Activated T-cell treated with anti-CD3 and anti-CD28 coated beads, Interleukin-2, amount 50 U/mL, for 4 hours (primary cell): Measurements from ENCODE around the gene GNA12. TPM values are rescaled to one million over a fixed set of nuclear protein-coding genes. Genes with fewer than 3 reads are reported as not detected.
"Not testable (repeated sequence)": the region's sequence is repeated elsewhere in the genome, so short reads cannot be mapped to it uniquely, and the experiment has no call there.

ENCODE experiments used
- ATAC-seq, 2 donors: fragments of 200-7000 bp; cut with Tn5 transposase; one replicate each; pipeline ENCODE4 v1.10.0; 2021
- DNase-seq: peaks from one replicate; pipeline ENCODE4 v3.0.0-alpha.2; 2020
- H3K27me3 Mint-ChIP-seq: one replicate; pipeline ENCODE4 v1.8.0; 2021; ENCODE audit warnings: low read depth, mixed read lengths
- H3K36me3 Mint-ChIP-seq: one replicate; pipeline ENCODE4 v1.8.0; 2022; ENCODE audit warnings: mixed read lengths; ENCODE audit not compliant: insufficient read depth
- H3K4me1 Mint-ChIP-seq: one replicate; pipeline ENCODE4 v1.8.0; 2021; ENCODE audit warnings: low read depth, mixed read lengths
- H3K4me3 Mint-ChIP-seq: one replicate; pipeline ENCODE4 v1.8.0; 2021; ENCODE audit warnings: mild to moderate bottlenecking, moderate library complexity, mixed read lengths
- H3K9me3 Mint-ChIP-seq: one replicate; pipeline ENCODE4 v1.8.0; 2021; ENCODE audit warnings: mixed read lengths
- total RNA-seq, 3 donors: library from RNA; stranded (reverse); gene quantifications; one replicate each; pipeline ENCODE4 v1.2.1, GENCODE V29; 2021

GNA12 gene
- total RNA-seq, 3 donors from 2014 or later, result 23.7 to 25.7 (median 25.0) TPM

GRCh38 chr7:2858621-2859020, 14.5 kb upstream of the GNA12 start:
- Mint-ChIP-seq H3K4me1 (peaks cover 14% of the 10 kb centered on the region), H3K9me3 (no peaks in the 10 kb centered on the region), H3K27me3 (no peaks in the 10 kb centered on the region), H3K36me3 (peaks cover 4% of the 10 kb centered on the region), H3K4me3 (no peak overlapping the region)
- no peak for ATAC-seq
- no peak for DNase-seq

GRCh38 chr7:2856388-2857169, 12.5 kb upstream of the GNA12 start:
- Mint-ChIP-seq H3K27me3 (no peaks in the 10 kb centered on the region), H3K9me3 (no peaks in the 10 kb centered on the region), H3K4me1 (peaks cover under 1% of the 10 kb centered on the region), H3K4me3 (no peak overlapping the region), H3K36me3 (peaks cover 4% of the 10 kb centered on the region)
- ATAC-seq, result no peak
- DNase-seq, result no peak

GRCh38 chr7:2855386-2855785, 11.3 kb upstream of the GNA12 start:
- no peak for DNase-seq
- H3K4me3 Mint-ChIP-seq, result no peak overlapping the region
- H3K27me3 Mint-ChIP-seq, result no peaks in the 10 kb centered on the region
- ATAC-seq, result no peak
- no peaks in the 10 kb centered on the region for H3K9me3 Mint-ChIP-seq
- H3K36me3 Mint-ChIP-seq, result peaks cover 2% of the 10 kb centered on the region
- peaks cover 6% of the 10 kb centered on the region for H3K4me1 Mint-ChIP-seq

GRCh38 chr7:2853552-2853951, 9.4 kb upstream of the GNA12 start:
- not testable (repeated sequence) for ATAC-seq

GRCh38 chr7:2853147-2853546, 9.0 kb upstream of the GNA12 start:
- Mint-ChIP-seq H3K4me1 (peaks cover 6% of the 10 kb centered on the region), H3K36me3 (peaks cover 2% of the 10 kb centered on the region), H3K4me3 (no peak overlapping the region), H3K9me3 (no peaks in the 10 kb centered on the region), H3K27me3 (no peaks in the 10 kb centered on the region)
- no peak for DNase-seq
- ATAC-seq, result no peak

More at GRCh38 chr7:2853552-2853951, 9.4 kb upstream of the GNA12 start:
- H3K4me1 Mint-ChIP-seq, H3K4me3 Mint-ChIP-seq, H3K27me3 Mint-ChIP-seq, H3K36me3 Mint-ChIP-seq, H3K9me3 Mint-ChIP-seq, DNase-seq: not testable (repeated sequence)

- DNase-seq, result no peak
- H3K27me3 Mint-ChIP-seq, result no peaks in the 10 kb centered on the region
- no peaks in the 10 kb centered on the region for H3K9me3 Mint-ChIP-seq
- H3K4me3 Mint-ChIP-seq, result no peak overlapping the region
- peaks cover 2% of the 10 kb centered on the region for H3K36me3 Mint-ChIP-seq
- peaks cover 6% of the 10 kb centered on the region for H3K4me1 Mint-ChIP-seq
- peak; percentile 80 to 90 for ATAC-seq
These were observed 7.4 kb upstream of the GNA12 start for GRCh38 chr7:2851497-2851896.

- Mint-ChIP-seq H3K36me3 (no peaks in the 10 kb centered on the region), H3K4me1 (peaks cover 10% of the 10 kb centered on the region), H3K9me3 (no peaks in the 10 kb centered on the region), H3K27me3 (no peaks in the 10 kb centered on the region), H3K4me3 (no peak overlapping the region)
- DNase-seq, result no peak
- ATAC-seq, result no peak
These were observed 6.0 kb upstream of the GNA12 start for GRCh38 chr7:2849941-2850766.

GRCh38 chr7:2845034-2845592, 1.0 kb upstream of the GNA12 start:
- Mint-ChIP-seq H3K27me3 (no peaks in the 10 kb centered on the region), H3K4me3 (peak overlapping the region; percentile 79), H3K9me3 (no peaks in the 10 kb centered on the region), H3K4me1 (peaks cover 34% of the 10 kb centered on the region), H3K36me3 (peaks cover 5% of the 10 kb centered on the region)
- DNase-seq (no peak), ATAC-seq (no peak)

GRCh38 chr7:2843711-2844152, 376 bp downstream of the GNA12 start:
- DNase-seq (peak; percentile 15), ATAC-seq (peak; percentile 28 to 37)
- H3K36me3 Mint-ChIP-seq, result peaks cover 5% of the 10 kb centered on the region
- peaks cover 43% of the 10 kb centered on the region for H3K4me1 Mint-ChIP-seq
- H3K4me3 Mint-ChIP-seq, result peak overlapping the region; percentile 62
- no peaks in the 10 kb centered on the region for H3K27me3 Mint-ChIP-seq
- H3K9me3 Mint-ChIP-seq, result no peaks in the 10 kb centered on the region

- no peak for ATAC-seq
- Mint-ChIP-seq H3K4me3 (peak overlapping the region; percentile 81), H3K27me3 (no peaks in the 10 kb centered on the region), H3K36me3 (peaks cover 5% of the 10 kb centered on the region), H3K9me3 (no peaks in the 10 kb centered on the region), H3K4me1 (peaks cover 46% of the 10 kb centered on the region)
- DNase-seq, result no peak
These were observed 870 bp downstream of the GNA12 start for GRCh38 chr7:2843191-2843685.

GRCh38 chr7:2841907-2842306, 2.2 kb downstream of the GNA12 start:
- H3K4me3 Mint-ChIP-seq, result peak overlapping the region; percentile 21

GRCh38 chr7:2840458-2840857, 3.6 kb downstream of the GNA12 start:
- no peak overlapping the region for H3K4me3 Mint-ChIP-seq
- H3K27me3 Mint-ChIP-seq, result no peaks in the 10 kb centered on the region
- H3K4me1 Mint-ChIP-seq, result peaks cover 63% of the 10 kb centered on the region
- H3K36me3 Mint-ChIP-seq, result peaks cover 11% of the 10 kb centered on the region
- DNase-seq (no peak), ATAC-seq (no peak)
- no peaks in the 10 kb centered on the region for H3K9me3 Mint-ChIP-seq

More at GRCh38 chr7:2841907-2842306, 2.2 kb downstream of the GNA12 start:
- no peaks in the 10 kb centered on the region for H3K27me3 Mint-ChIP-seq
- DNase-seq (no peak), ATAC-seq (no peak)
- peaks cover 5% of the 10 kb centered on the region for H3K36me3 Mint-ChIP-seq
- peaks cover 56% of the 10 kb centered on the region for H3K4me1 Mint-ChIP-seq
- H3K9me3 Mint-ChIP-seq, result no peaks in the 10 kb centered on the region

GRCh38 chr7:2838873-2839578, 5.1 kb downstream of the GNA12 start:
- Mint-ChIP-seq H3K4me1 (peaks cover 56% of the 10 kb centered on the region), H3K9me3 (no peaks in the 10 kb centered on the region), H3K36me3 (peaks cover 14% of the 10 kb centered on the region), H3K27me3 (no peaks in the 10 kb centered on the region), H3K4me3 (no peak overlapping the region)
- no peak for DNase-seq
- ATAC-seq, result no peak

- no peaks in the 10 kb centered on the region for H3K9me3 Mint-ChIP-seq
- H3K27me3 Mint-ChIP-seq, result no peaks in the 10 kb centered on the region
- H3K36me3 Mint-ChIP-seq, result peaks cover 14% of the 10 kb centered on the region
- H3K4me3 Mint-ChIP-seq, result no peak overlapping the region
- H3K4me1 Mint-ChIP-seq, result peaks cover 56% of the 10 kb centered on the region
- DNase-seq (no peak), ATAC-seq (no peak)
These were observed 5.7 kb downstream of the GNA12 start for GRCh38 chr7:2838451-2838850.
